PC-3 (cell line): ENCODE results near the gene PAX7. TPM values are rescaled to one million over a fixed set of nuclear protein-coding genes. Genes with fewer than 3 reads are reported as not detected.

Experiments used
- ATAC-seq: fragments of 200-7000 bp; cut with Tn5 transposase; 2 replicates; pipeline ENCODE4 v1.9.1; 2020; ENCODE audit warnings: mild to moderate bottlenecking, moderate library complexity
- BruUV-seq: library from RNA; stranded (reverse); fragments of 400-500 nt; replicated peaks from 2 replicates; lab custom pipeline; 2021; lab: Mats Ljungman, UMichigan
- CTCF ChIA-PET: fragments of 300-600 bp; sonication (Branson Sonifier 250); formaldehyde crosslinking; loops from one replicate; lab custom pipeline; 2022; ENCODE audit warnings: antibody characterized with exemption; lab: Charles Lee
- POLR2A ChIA-PET: fragments of 300-600 bp; sonication (Branson Sonifier 250); formaldehyde crosslinking; loops from one replicate; lab custom pipeline; 2022; ENCODE audit warnings: antibody characterized with exemption; ENCODE audit not compliant: unreplicated experiment; lab: Charles Lee
- DNase-seq: peaks from one replicate; pipeline ENCODE4 v3.0.0-alpha.2; 2015
- H2AFZ ChIP-seq: fragments of 300-600 bp; sonication (generic); 2 replicates; pipeline ENCODE4 v1.6.0; 2016; ENCODE audit warnings: antibody characterized with exemption, low read length
- H3F3A ChIP-seq: fragments of 300-600 bp; sonication (generic); one replicate; pipeline ENCODE4 v1.6.0; 2017; ENCODE audit warnings: antibody characterized with exemption, low read length, control low read depth, mild to moderate bottlenecking; ENCODE audit not compliant: unreplicated experiment
- H3K27ac ChIP-seq: fragments of 300-600 bp; sonication (generic); 2 replicates; pipeline ENCODE4 v1.5.1; 2016; ENCODE audit warnings: mild to moderate bottlenecking, low read length
- H3K27me3 ChIP-seq: fragments of 300-600 bp; sonication (generic); 2 replicates; pipeline ENCODE4 v1.6.1; 2016; ENCODE audit warnings: low read length, mixed read lengths
- H3K36me3 ChIP-seq: fragments of 300-600 bp; sonication (generic); 2 replicates; pipeline ENCODE4 v1.6.1; 2016; ENCODE audit warnings: low read depth, mixed run types, low read length, mixed read lengths
- H3K4me1 ChIP-seq: fragments of 300-600 bp; sonication (generic); 2 replicates; pipeline ENCODE4 v1.5.1; 2016; ENCODE audit warnings: low read length; ENCODE audit not compliant: insufficient read depth
- H3K4me2 ChIP-seq: fragments of 300-600 bp; sonication (generic); 2 replicates; pipeline ENCODE4 v1.6.0; 2016; ENCODE audit warnings: low read length
- H3K4me3 ChIP-seq: fragments of 300-600 bp; sonication (generic); 2 replicates; pipeline ENCODE4 v1.5.1; 2016; ENCODE audit warnings: mild to moderate bottlenecking, low read length, mixed read lengths
- H3K79me2 ChIP-seq: fragments of 300-600 bp; sonication (generic); 2 replicates; pipeline ENCODE4 v1.6.1; 2017; ENCODE audit warnings: low read length, mixed read lengths
- H3K9ac ChIP-seq: fragments of 300-600 bp; sonication (generic); 2 replicates; pipeline ENCODE4 v1.6.0; 2016; ENCODE audit warnings: mild to moderate bottlenecking, low read length
- H3K9me2 ChIP-seq: fragments of 300-600 bp; sonication (generic); replicated peaks from 2 replicates; pipeline ENCODE4 v1.6.1; 2016; ENCODE audit warnings: mixed run types, low read length, mixed read lengths
- H3K9me3 ChIP-seq: fragments of 300-600 bp; sonication (generic); 2 replicates; pipeline ENCODE4 v1.6.1; 2016; ENCODE audit warnings: low read length, mixed read lengths
- H4K20me1 ChIP-seq: fragments of 300-600 bp; sonication (generic); 2 replicates; pipeline ENCODE4 v1.6.1; 2016; ENCODE audit warnings: low read length, mixed read lengths
- EZH2 ChIP-seq: fragments of 300-600 bp; sonication (generic); IDR thresholded peaks from one replicate; pipeline ENCODE4 v1.6.1; 2017; ENCODE audit warnings: antibody characterized with exemption, mild to moderate bottlenecking, low read length; ENCODE audit not compliant: unreplicated experiment
- EZH2phosphoT487 ChIP-seq: fragments of 300-600 bp; sonication (generic); IDR thresholded peaks from 2 replicates; pipeline ENCODE4 v1.6.1; 2018; ENCODE audit warnings: mild to moderate bottlenecking, antibody characterized with exemption, low read length, borderline replicate concordance
- intact Hi-C: fragments of 100-400 bp; cut with micrococcal nuclease; formaldehyde crosslinking; loops from 2 replicates; pipeline ENCODE4 v1.9.0; 2023
- total RNA-seq: library from RNA; depleted of rRNA; stranded (reverse); fragments of >200 nt; gene quantifications from 2 replicates; pipeline ENCODE4 v1.2.3, GENCODE V29; 2014
- TF ChIP-seq, protein P1 (sequence below): fragments of 300-600 bp; sonication (generic); conservative IDR thresholded peaks from 2 replicates; pipeline ENCODE4 v1.5.1; 2017; ENCODE audit warnings: antibody characterized with exemption, low read depth, mild to moderate bottlenecking, low read length

PAX7 gene
- total RNA-seq, 1 experiment from 2014 or later = not detected

DNA sequence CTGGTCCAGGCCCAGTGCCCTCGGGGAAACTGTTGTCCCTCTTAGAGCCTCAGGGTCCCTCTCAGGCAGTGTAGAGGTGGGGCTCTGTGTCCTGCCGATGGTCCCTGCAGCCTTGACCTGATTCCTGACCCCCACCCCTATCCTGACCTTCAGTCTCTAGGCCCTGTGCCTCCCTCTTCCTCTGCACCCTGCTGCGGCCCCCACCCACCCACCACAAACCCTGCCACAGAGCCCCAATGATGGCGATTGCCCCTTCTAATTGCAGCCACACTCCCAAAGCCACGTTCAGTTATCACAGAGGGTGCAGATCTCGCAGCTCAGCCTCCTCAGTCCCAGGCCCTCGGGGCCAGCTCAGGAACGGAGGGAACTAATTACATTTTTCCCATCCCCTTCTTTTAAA, 99.7 kb downstream of the PAX7 start:
- DNase-seq (no peak), ATAC-seq (no peak)
- Histone ChIP-seq H3K4me1 (no peaks in the 10 kb centered on the region), H3K27me3 (peaks cover 70% of the 10 kb centered on the region), H3K79me2 (no peaks in the 10 kb centered on the region), H3K4me2 (no peak overlapping the region), H3F3A (no peaks in the 10 kb centered on the region), H3K9ac (no peak overlapping the region), H3K9me3 (no peaks in the 10 kb centered on the region), H3K9me2 (no peaks in the 10 kb centered on the region), H4K20me1 (no peaks in the 10 kb centered on the region), H3K27ac (no peak overlapping the region), H3K36me3 (no peaks in the 10 kb centered on the region), H3K4me3 (no peak overlapping the region), H2AFZ (no peak overlapping the region)
- intact Hi-C loops = no loop called here
- no TSS peak for BruUV-seq
- ChIA-PET CTCF (no interaction called here), POLR2A (no interaction called here)
- TF ChIP-seq EZH2phosphoT487 (no peak), EZH2 (no peak)
- TF ChIP-seq, protein P1, sequence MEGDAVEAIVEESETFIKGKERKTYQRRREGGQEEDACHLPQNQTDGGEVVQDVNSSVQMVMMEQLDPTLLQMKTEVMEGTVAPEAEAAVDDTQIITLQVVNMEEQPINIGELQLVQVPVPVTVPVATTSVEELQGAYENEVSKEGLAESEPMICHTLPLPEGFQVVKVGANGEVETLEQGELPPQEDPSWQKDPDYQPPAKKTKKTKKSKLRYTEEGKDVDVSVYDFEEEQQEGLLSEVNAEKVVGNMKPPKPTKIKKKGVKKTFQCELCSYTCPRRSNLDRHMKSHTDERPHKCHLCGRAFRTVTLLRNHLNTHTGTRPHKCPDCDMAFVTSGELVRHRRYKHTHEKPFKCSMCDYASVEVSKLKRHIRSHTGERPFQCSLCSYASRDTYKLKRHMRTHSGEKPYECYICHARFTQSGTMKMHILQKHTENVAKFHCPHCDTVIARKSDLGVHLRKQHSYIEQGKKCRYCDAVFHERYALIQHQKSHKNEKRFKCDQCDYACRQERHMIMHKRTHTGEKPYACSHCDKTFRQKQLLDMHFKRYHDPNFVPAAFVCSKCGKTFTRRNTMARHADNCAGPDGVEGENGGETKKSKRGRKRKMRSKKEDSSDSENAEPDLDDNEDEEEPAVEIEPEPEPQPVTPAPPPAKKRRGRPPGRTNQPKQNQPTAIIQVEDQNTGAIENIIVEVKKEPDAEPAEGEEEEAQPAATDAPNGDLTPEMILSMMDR = no peak

DNA sequence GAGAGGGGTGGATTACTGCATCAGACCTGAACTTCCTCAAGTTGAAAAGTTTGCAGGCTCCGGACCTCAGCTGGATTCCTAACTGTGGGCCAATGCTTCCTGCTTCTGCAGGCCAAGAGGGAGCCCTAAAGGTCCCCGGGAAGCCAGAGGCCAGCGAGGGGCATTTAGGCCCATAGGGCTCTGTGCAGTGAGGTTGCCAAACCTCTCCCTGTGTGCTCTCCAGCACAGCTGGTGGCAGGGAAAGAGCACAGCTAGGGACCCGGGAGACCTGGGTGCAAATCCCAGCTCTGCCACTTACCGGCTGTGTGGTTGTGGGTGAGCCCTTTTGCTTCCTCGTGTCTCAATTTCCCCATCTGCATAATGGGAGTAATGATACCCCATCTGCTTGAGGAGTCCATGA, 100.5 kb downstream of the PAX7 start:
- H3K9me2 ChIP-seq = no peaks in the 10 kb centered on the region
- ATAC-seq (no peak), DNase-seq (no peak)
- CTCF ChIA-PET = no interaction called here
- no peak overlapping the region for H3K9ac ChIP-seq
- BruUV-seq = no TSS peak
- H3K4me1 ChIP-seq = no peaks in the 10 kb centered on the region
- H3F3A ChIP-seq = no peaks in the 10 kb centered on the region
- no peaks in the 10 kb centered on the region for H3K9me3 ChIP-seq
- intact Hi-C loops = no loop called here
- no peaks in the 10 kb centered on the region for H4K20me1 ChIP-seq
- no peak for TF ChIP-seq EZH2phosphoT487
- TF ChIP-seq, protein P1 = no peak
- peaks cover 64% of the 10 kb centered on the region for H3K27me3 ChIP-seq
- no peak overlapping the region for H3K4me2 ChIP-seq
- H3K27ac ChIP-seq = no peak overlapping the region
- POLR2A ChIA-PET = no interaction called here
- H3K36me3 ChIP-seq = no peaks in the 10 kb centered on the region
- no peak overlapping the region for H2AFZ ChIP-seq
- H3K4me3 ChIP-seq = no peak overlapping the region
- H3K79me2 ChIP-seq = no peaks in the 10 kb centered on the region

- CTCF ChIA-PET = no interaction called here
- TF ChIP-seq EZH2phosphoT487 (no peak), EZH2 (no peak)
- TF ChIP-seq, protein P1 = no peak
- no peak overlapping the region for H2AFZ ChIP-seq
- POLR2A ChIA-PET = no interaction called here
- H3K4me1 ChIP-seq = no peaks in the 10 kb centered on the region
- no peak for ATAC-seq
- no peaks in the 10 kb centered on the region for H3K9me2 ChIP-seq
- no peaks in the 10 kb centered on the region for H4K20me1 ChIP-seq
- no peak overlapping the region for H3K4me3 ChIP-seq
- no peaks in the 10 kb centered on the region for H3F3A ChIP-seq
- no peak overlapping the region for H3K27ac ChIP-seq
- intact Hi-C loops = no loop called here
- peaks cover 59% of the 10 kb centered on the region for H3K27me3 ChIP-seq
- DNase-seq = no peak
- no peaks in the 10 kb centered on the region for H3K79me2 ChIP-seq
- H3K4me2 ChIP-seq = no peak overlapping the region
- H3K9me3 ChIP-seq = no peaks in the 10 kb centered on the region
- no TSS peak for BruUV-seq
- H3K9ac ChIP-seq = no peak overlapping the region
- no peaks in the 10 kb centered on the region for H3K36me3 ChIP-seq
These were observed 101.1 kb downstream of the PAX7 start for GRCh38 chr1:18731591-18732235.
